ENCODE measurements around the gene GRIN2B.

The GRIN2B gene

GRCh38 chr12:13942826-13943225 is 38.6 kb downstream of the GRIN2B start:
- TF ChIP-seq ZNF274 (IDR thresholded peaks at IDR 0.05; ENCODE audit: low read depth, low read length): no peak
- no peak overlapping the region for H3K4me3 ChIP-seq (ENCODE audit: low read length)

DNA sequence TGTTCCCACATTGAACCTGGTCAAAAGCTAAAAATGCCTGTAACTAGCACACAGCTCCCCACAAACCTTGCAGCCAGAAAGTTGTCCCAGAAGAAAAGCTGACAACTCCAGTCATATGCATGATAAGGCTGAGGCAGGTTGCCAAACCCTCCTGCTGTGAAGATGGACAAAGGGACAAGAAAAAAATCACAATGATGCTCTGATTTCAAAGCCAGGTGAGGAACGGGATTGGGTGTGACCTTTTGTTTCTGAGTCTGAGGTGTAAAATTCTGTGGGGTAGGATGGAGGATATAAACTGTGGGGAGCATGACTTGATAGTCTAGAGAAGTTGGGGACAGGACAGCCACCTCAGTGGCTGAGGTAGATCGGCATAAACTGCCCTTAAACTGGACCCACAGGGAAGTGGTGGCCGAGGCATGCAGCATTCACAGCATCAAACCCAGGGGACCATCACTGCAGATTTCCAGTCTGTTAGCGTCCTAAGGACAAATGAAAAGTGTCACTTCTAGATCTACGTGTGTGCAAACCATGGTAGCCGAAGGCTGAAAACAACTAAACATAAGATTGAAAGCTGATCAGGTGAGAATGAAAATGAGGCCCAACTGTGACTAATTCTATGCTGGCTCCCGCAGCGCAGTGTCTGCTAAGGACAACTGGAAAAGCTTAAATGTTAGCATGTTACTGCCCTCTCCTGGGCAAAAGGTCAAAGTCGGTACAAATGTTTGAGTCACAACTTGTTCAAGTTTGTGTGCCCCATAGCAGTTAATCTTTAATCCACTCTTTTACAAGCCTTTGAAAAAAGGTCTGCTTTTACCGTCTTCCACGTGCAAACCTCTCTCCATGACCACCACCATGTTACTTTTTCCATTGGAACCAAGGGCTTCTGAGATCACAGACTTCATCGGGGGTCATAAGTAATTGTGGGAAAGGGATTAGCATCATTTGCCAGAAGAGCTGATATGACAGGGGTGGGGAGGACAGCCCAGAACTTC is 39.8 kb downstream of the GRIN2B start:
- TF ChIP-seq ZNF274 (IDR thresholded peaks at IDR 0.05; ENCODE audit: low read depth, low read length): no peak
- no peak overlapping the region for H3K4me3 ChIP-seq (ENCODE audit: low read length)

GRCh38 chr12:13940335-13940865 is 41.0 kb downstream of the GRIN2B start:
- no peak for TF ChIP-seq ZNF274 (IDR thresholded peaks at IDR 0.05; ENCODE audit: low read depth, low read length)
- H3K4me3 ChIP-seq (ENCODE audit: low read length): no peak overlapping the region

DNA sequence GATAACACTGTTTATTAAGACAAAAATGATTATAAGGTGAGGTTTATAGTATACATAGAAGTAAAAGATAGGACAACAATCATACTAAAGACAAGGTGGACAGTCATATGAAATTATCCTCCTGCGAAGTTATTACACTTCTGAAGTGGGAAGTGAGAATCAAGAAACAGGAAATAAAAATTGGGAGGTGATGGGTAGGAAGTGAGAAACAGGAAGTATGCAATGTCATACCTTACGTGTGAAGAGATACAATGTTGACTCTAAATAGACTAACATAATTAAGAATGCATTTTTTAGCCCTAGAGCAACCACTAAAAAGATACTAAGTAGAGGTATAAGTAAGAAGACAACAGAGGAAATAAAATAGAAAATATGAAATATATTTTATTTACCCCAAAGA is 43.7 kb downstream of the GRIN2B start:
- H3K4me3 ChIP-seq (ENCODE audit: low read length): no peak overlapping the region
- TF ChIP-seq ZNF274 (IDR thresholded peaks at IDR 0.05; ENCODE audit: low read depth, low read length): no peak

GRCh38 chr12:13935169-13935568 is 46.2 kb downstream of the GRIN2B start:
- no peak overlapping the region for H3K4me3 ChIP-seq (ENCODE audit: low read length)
- TF ChIP-seq ZNF274 (IDR thresholded peaks at IDR 0.05; ENCODE audit: low read depth, low read length): no peak

All from GM08714 (cell line).